H9 (cell line): ENCODE measurements around the gene SLC52A3. TPM values are rescaled to one million over a fixed set of nuclear protein-coding genes. Genes with fewer than 3 reads are reported as not detected.

Source experiments
- DNase-seq: peaks from one replicate; pipeline ENCODE4 v3.0.0-alpha.2; 2017
- H2AFZ ChIP-seq: one replicate; pipeline ENCODE4 v1.6.1; 2013; ENCODE audit warnings: mild to moderate bottlenecking, low read length, control low read depth, moderate library complexity
- H2AK5ac ChIP-seq: 2 replicates; pipeline ENCODE4 v1.6.1; 2013; ENCODE audit warnings: low read length, control low read depth, mixed read lengths; ENCODE audit not compliant: insufficient read length
- H2BK120ac ChIP-seq: one replicate; pipeline ENCODE4 v1.6.1; 2013; ENCODE audit warnings: low read depth, mild to moderate bottlenecking, low read length, control low read depth, inconsistent platforms; ENCODE audit not compliant: poor library complexity, severe bottlenecking
- H2BK12ac ChIP-seq: 2 replicates; pipeline ENCODE4 v1.6.1; 2013; ENCODE audit warnings: low read length, control low read depth, mixed read lengths, low read depth; ENCODE audit not compliant: insufficient read length
- H2BK15ac ChIP-seq: 2 replicates; pipeline ENCODE4 v1.6.1; 2013; ENCODE audit warnings: low read depth, low read length, control low read depth
- H2BK20ac ChIP-seq: one replicate; pipeline ENCODE4 v1.6.1; 2013; ENCODE audit warnings: low read depth, mild to moderate bottlenecking, low read length, control low read depth, inconsistent platforms; ENCODE audit not compliant: poor library complexity, severe bottlenecking
- H2BK5ac ChIP-seq: 2 replicates; pipeline ENCODE4 v1.6.1; 2013; ENCODE audit warnings: low read length, control low read depth, mixed read lengths; ENCODE audit not compliant: insufficient read length
- H3K14ac ChIP-seq: 2 replicates; pipeline ENCODE4 v1.6.1; 2013; ENCODE audit warnings: low read length, control low read depth; ENCODE audit not compliant: insufficient read depth
- H3K18ac ChIP-seq: 2 replicates; pipeline ENCODE4 v1.6.1; 2013; ENCODE audit warnings: low read depth, mild to moderate bottlenecking, mixed read lengths, low read length, control low read depth; ENCODE audit not compliant: insufficient read length
- H3K23ac ChIP-seq: 2 replicates; pipeline ENCODE4 v1.6.1; 2013; ENCODE audit warnings: low read length, control low read depth, mixed read lengths, low read depth; ENCODE audit not compliant: insufficient read length
- H3K23me2 ChIP-seq: 2 replicates; pipeline ENCODE4 v1.6.1; 2013; ENCODE audit warnings: low read depth, mild to moderate bottlenecking, mixed read lengths, low read length, control low read depth; ENCODE audit not compliant: insufficient read length, poor library complexity, severe bottlenecking
- H3K27ac ChIP-seq: 2 replicates; pipeline ENCODE4 v1.5.1; 2013; ENCODE audit warnings: low read length, control low read depth, mixed read lengths, low read depth; ENCODE audit not compliant: insufficient read length
- H3K27me3 ChIP-seq: 2 replicates; pipeline ENCODE4 v1.6.1; 2013; ENCODE audit warnings: low read length, control low read depth, inconsistent platforms; ENCODE audit not compliant: insufficient read depth
- H3K4ac ChIP-seq: 2 replicates; pipeline ENCODE4 v1.6.1; 2013; ENCODE audit warnings: low read depth, mild to moderate bottlenecking, control low read depth, inconsistent platforms, low read length, moderate library complexity
- H3K4me1 ChIP-seq: 2 replicates; pipeline ENCODE4 v1.6.1; 2013; ENCODE audit warnings: low read length, control low read depth, inconsistent platforms; ENCODE audit not compliant: insufficient read depth
- H3K4me2 ChIP-seq: 2 replicates; pipeline ENCODE4 v1.6.1; 2013; ENCODE audit warnings: low read length, control low read depth, mixed read lengths; ENCODE audit not compliant: insufficient read length, insufficient read depth
- H3K56ac ChIP-seq: 2 replicates; pipeline ENCODE4 v1.6.1; 2013; ENCODE audit warnings: low read depth, mild to moderate bottlenecking, mixed read lengths, low read length, control low read depth; ENCODE audit not compliant: insufficient read length
- H3K79me1 ChIP-seq: 2 replicates; pipeline ENCODE4 v1.6.1; 2013; ENCODE audit warnings: low read depth, mild to moderate bottlenecking, moderate library complexity, low read length, control low read depth, inconsistent platforms; ENCODE audit not compliant: insufficient read depth, poor library complexity, severe bottlenecking
- H3K79me2 ChIP-seq: 2 replicates; pipeline ENCODE4 v1.6.1; 2013; ENCODE audit warnings: low read length, control low read depth, inconsistent platforms; ENCODE audit not compliant: insufficient read depth
- H3K9ac ChIP-seq: 2 replicates; pipeline ENCODE4 v1.6.1; 2013; ENCODE audit warnings: low read length, control low read depth, mixed read lengths; ENCODE audit not compliant: insufficient read length; ENCODE audit errors: extremely low read depth
- H3K9me3 ChIP-seq: one replicate; pipeline ENCODE4 v1.6.1; 2013; ENCODE audit warnings: low read depth, low read length, inconsistent platforms; ENCODE audit not compliant: control insufficient read depth
- H3T11ph ChIP-seq: one replicate; pipeline ENCODE4 v1.6.1; 2013; ENCODE audit warnings: mild to moderate bottlenecking, low read length, control low read depth, inconsistent platforms
- H4K20me1 ChIP-seq: one replicate; pipeline ENCODE4 v1.6.1; 2013; ENCODE audit not compliant: control insufficient read depth, insufficient read length, insufficient read depth
- H4K5ac ChIP-seq: 2 replicates; pipeline ENCODE4 v1.6.1; 2013; ENCODE audit warnings: low read depth, mild to moderate bottlenecking, mixed read lengths, low read length, control low read depth; ENCODE audit not compliant: insufficient read length
- H4K8ac ChIP-seq: replicated peaks from 2 replicates; pipeline ENCODE4 v1.6.1; 2013; ENCODE audit warnings: low read length, control low read depth, mixed read lengths, low read depth; ENCODE audit not compliant: insufficient read length
- H4K91ac ChIP-seq: 2 replicates; pipeline ENCODE4 v1.6.1; 2013; ENCODE audit warnings: low read depth, mild to moderate bottlenecking, moderate library complexity, mixed read lengths, low read length, control low read depth; ENCODE audit not compliant: insufficient read length
- H3K27ac Mint-ChIP-seq, 3 experiments: 2 replicates in 2 of 3; 3 replicates in 1 of 3; pipeline ENCODE4 v1.8.0; 2020 to 2021; ENCODE audit warnings: mixed read lengths in 3 of 3, mild to moderate bottlenecking in 1 of 3, moderate library complexity in 1 of 3
- H3K27me3 Mint-ChIP-seq: 2 replicates; pipeline ENCODE4 v1.8.0; 2021; ENCODE audit warnings: low read depth, mild to moderate bottlenecking, moderate library complexity, mixed read lengths
- H3K36me3 Mint-ChIP-seq, 3 experiments: 2 replicates in 2 of 3; 3 replicates in 1 of 3; pipeline ENCODE4 v1.8.0; 2020 to 2021; ENCODE audit warnings: low read depth in 3 of 3, mixed read lengths in 3 of 3; ENCODE audit not compliant: insufficient read depth in 1 of 3
- H3K4me1 Mint-ChIP-seq, 2 experiments: 2 replicates each; pipeline ENCODE4 v1.8.0; 2020; ENCODE audit warnings: mixed read lengths in 2 of 2
- H3K4me3 Mint-ChIP-seq, 2 experiments: 2 replicates in 1 of 2; 3 replicates in 1 of 2; pipeline ENCODE4 v1.8.0; 2020 to 2021; ENCODE audit warnings: mild to moderate bottlenecking in 2 of 2, mixed read lengths in 2 of 2, moderate library complexity in 1 of 2
- H3K9me3 Mint-ChIP-seq, 2 experiments: 2 replicates in 1 of 2; 3 replicates in 1 of 2; pipeline ENCODE4 v1.8.0; 2020; ENCODE audit warnings: mild to moderate bottlenecking in 2 of 2, mixed read lengths in 2 of 2, moderate library complexity in 1 of 2
- CTCF ChIP-seq: fragments of 200-600 bp; sonication (generic); conservative IDR thresholded peaks from 3 replicates; pipeline ENCODE4 v1.8.0; 2021; ENCODE audit warnings: antibody characterized with exemption, mild to moderate bottlenecking
- WGBS: extraction: QIAGEN DNeasy Blood & Tissue Kit; methylation state at CpG from one replicate; pipeline ENCODE4 v1.1.7; 2013; ENCODE audit warnings: missing lambda C conversion rate, low lambda C conversion rate, mixed read lengths; ENCODE audit not compliant: insufficient read length; ENCODE audit errors: extremely low coverage; 5-methylcytosine and 5-hydroxymethylcytosine counted together
- total RNA-seq: library from RNA; stranded (reverse); gene quantifications from 2 replicates; pipeline ENCODE4 v1.2.1, GENCODE V29; 2021

Gene SLC52A3
- total RNA-seq, 1 experiment from 2014 or later = 3.3 TPM

- no peaks in the 10 kb centered on the region for H3K79me2 ChIP-seq
- Mint-ChIP-seq H3K27ac (no peak overlapping the region), H3K9me3 (no peaks in the 10 kb centered on the region; a peak in 1 of 5 replicates), H3K4me1 (peaks cover 14 to 21% of the 10 kb centered on the region in 2 experiments), H3K27me3 (peaks cover 32% of the 10 kb centered on the region), H3K36me3 (no peaks in the 10 kb centered on the region; a peak in 1 of 7 replicates), H3K4me3 (no peak overlapping the region)
- H3K9me3 ChIP-seq = no peaks in the 10 kb centered on the region
- peaks cover 3% of the 10 kb centered on the region; the same call in 1 of the 2 replicates for H3K4me1 ChIP-seq
- no peak overlapping the region for H3K18ac ChIP-seq
- H3K56ac ChIP-seq = no peak overlapping the region
- no peak overlapping the region for H3K23ac ChIP-seq
- H4K91ac ChIP-seq = no peak overlapping the region
- no peak overlapping the region for H3K9ac ChIP-seq
- no peak overlapping the region for H2BK5ac ChIP-seq
- no peak overlapping the region for H3K27ac ChIP-seq
- no peak overlapping the region for H3T11ph ChIP-seq
- H2AFZ ChIP-seq = no peak overlapping the region
- no peak for DNase-seq
- H2BK20ac ChIP-seq = no peak overlapping the region
- H2BK120ac ChIP-seq = no peak overlapping the region
- H3K23me2 ChIP-seq = no peaks in the 10 kb centered on the region
- no peak overlapping the region for H2BK12ac ChIP-seq
- H4K20me1 ChIP-seq = no peaks in the 10 kb centered on the region
- WGBS = no CpG with 5 or more reads among the region's 5 CpGs
- no peak overlapping the region for H3K4ac ChIP-seq
- H3K79me1 ChIP-seq = no peaks in the 10 kb centered on the region
- H4K8ac ChIP-seq = no peak overlapping the region
- no peak overlapping the region for H3K14ac ChIP-seq
- H2AK5ac ChIP-seq = no peak overlapping the region
- TF ChIP-seq CTCF = no peak
- no peaks in the 10 kb centered on the region; the same call in 1 of the 2 replicates for H3K27me3 ChIP-seq
- H3K4me2 ChIP-seq = no peak overlapping the region
- no peak overlapping the region for H2BK15ac ChIP-seq
- H4K5ac ChIP-seq = no peak overlapping the region
These were observed 49.2 kb downstream of the SLC52A3 start for GRCh38 chr20:719068-719467.
